Neural cell (in vitro differentiated cells): ENCODE results near the gene NDUFS2.
"Not testable (repeated sequence)": the region's sequence is repeated elsewhere in the genome, so short reads cannot be mapped to it uniquely, and the experiment has no call there.

Source experiments
- EZH2 ChIP-seq: fragments of 200-600, 300-800 bp; shearing (Covaris generic), sonication (generic); IDR thresholded peaks from 2 replicates; pipeline ENCODE4 v1.6.1; 2014; ENCODE audit warnings: antibody characterized with exemption, low read length, borderline replicate concordance, mild to moderate bottlenecking; ENCODE audit not compliant: insufficient read depth, poor library complexity, severe bottlenecking
- MXI1 ChIP-seq: fragments of 450-650 bp; conservative IDR thresholded peaks from 2 replicates; pipeline ENCODE4 v1.6.1; 2014; ENCODE audit warnings: antibody characterized with exemption, mild to moderate bottlenecking; ENCODE audit not compliant: poor library complexity, severe bottlenecking
- RAD21 ChIP-seq: fragments of 450-650 bp; conservative IDR thresholded peaks from 2 replicates; pipeline ENCODE4 v1.6.1; 2014; ENCODE audit warnings: antibody characterized with exemption, mild to moderate bottlenecking, moderate library complexity
- SMC3 ChIP-seq: fragments of 450-650 bp; conservative IDR thresholded peaks from 2 replicates; pipeline ENCODE4 v1.6.1; 2014; ENCODE audit warnings: antibody characterized with exemption, mild to moderate bottlenecking, moderate library complexity; ENCODE audit not compliant: poor library complexity
- TAF1 ChIP-seq: IDR thresholded peaks from 2 replicates; pipeline ENCODE4 v1.6.1; 2012; ENCODE audit warnings: low read depth
- TF ChIP-seq, protein P1 (sequence below): fragments of 450-650 bp; IDR thresholded peaks from 2 replicates; pipeline ENCODE4 v1.5.1; 2014; ENCODE audit warnings: antibody characterized with exemption, mild to moderate bottlenecking, moderate library complexity; ENCODE audit not compliant: poor library complexity, severe bottlenecking

DNA sequence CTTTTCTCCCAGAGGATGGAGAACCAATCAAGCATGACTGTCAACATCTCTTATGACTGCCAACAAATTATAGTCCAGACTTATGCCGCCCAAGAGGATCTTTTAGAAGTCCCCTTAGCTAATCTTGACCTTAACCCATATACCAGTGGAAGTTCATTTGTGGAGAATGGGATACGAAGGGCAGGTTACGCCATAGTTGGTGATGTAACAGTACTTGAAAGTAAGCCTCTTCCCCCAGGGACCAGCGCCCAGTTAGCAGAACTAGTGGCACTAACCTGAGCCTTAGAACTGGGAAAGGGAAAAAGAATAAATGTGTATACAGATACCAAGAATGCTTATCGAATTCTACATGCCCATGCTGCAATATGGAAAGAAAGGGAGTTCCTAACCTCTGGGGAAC, 53.1 kb downstream of the NDUFS2 start:
- not testable (repeated sequence) for TF ChIP-seq EZH2, SMC3, RAD21, TAF1, MXI1
- TF ChIP-seq, protein P1, sequence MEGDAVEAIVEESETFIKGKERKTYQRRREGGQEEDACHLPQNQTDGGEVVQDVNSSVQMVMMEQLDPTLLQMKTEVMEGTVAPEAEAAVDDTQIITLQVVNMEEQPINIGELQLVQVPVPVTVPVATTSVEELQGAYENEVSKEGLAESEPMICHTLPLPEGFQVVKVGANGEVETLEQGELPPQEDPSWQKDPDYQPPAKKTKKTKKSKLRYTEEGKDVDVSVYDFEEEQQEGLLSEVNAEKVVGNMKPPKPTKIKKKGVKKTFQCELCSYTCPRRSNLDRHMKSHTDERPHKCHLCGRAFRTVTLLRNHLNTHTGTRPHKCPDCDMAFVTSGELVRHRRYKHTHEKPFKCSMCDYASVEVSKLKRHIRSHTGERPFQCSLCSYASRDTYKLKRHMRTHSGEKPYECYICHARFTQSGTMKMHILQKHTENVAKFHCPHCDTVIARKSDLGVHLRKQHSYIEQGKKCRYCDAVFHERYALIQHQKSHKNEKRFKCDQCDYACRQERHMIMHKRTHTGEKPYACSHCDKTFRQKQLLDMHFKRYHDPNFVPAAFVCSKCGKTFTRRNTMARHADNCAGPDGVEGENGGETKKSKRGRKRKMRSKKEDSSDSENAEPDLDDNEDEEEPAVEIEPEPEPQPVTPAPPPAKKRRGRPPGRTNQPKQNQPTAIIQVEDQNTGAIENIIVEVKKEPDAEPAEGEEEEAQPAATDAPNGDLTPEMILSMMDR = not testable (repeated sequence)
